ENCODE measurements around the gene DDX11.
"Not testable (repeated sequence)": the region's sequence is repeated elsewhere in the genome, so short reads cannot be mapped to it uniquely, and the experiment has no call there.

DDX11 gene

GRCh38 chr12:31073527-31074332 is at the start of gene DDX11:
TSS of gene DDX11 (plus strand) at chr12:31073860. CDS start at chr12:31078394, 4,534 bp downstream.
- peak; percentile 88 for DNase-seq (ENCODE audit: low spot score)

GRCh38 chr12:31026202-31026601 is 47.5 kb upstream of the DDX11 start:
- no peak for DNase-seq (ENCODE audit: low spot score)

- not testable (repeated sequence) for DNase-seq (ENCODE audit: low spot score)
Observed at GRCh38 chr12:31027006-31027405, 46.7 kb upstream of the DDX11 start.

GRCh38 chr12:31029468-31029867 is 44.2 kb upstream of the DDX11 start:
- no peak for DNase-seq (ENCODE audit: low spot score)

- peak; percentile 64 for DNase-seq (ENCODE audit: low spot score)
Observed at GRCh38 chr12:31029916-31030562, 43.6 kb upstream of the DDX11 start.

GRCh38 chr12:31031951-31032335 is 41.7 kb upstream of the DDX11 start:
- no peak for DNase-seq (ENCODE audit: low spot score)

GRCh38 chr12:31033146-31033545 is 40.5 kb upstream of the DDX11 start:
- no peak for DNase-seq (ENCODE audit: low spot score)

- DNase-seq (ENCODE audit: low spot score) = no peak
Observed at GRCh38 chr12:31033681-31034080, 40.0 kb upstream of the DDX11 start.

- no peak for DNase-seq (ENCODE audit: low spot score)
Observed at GRCh38 chr12:31034372-31034771, 39.3 kb upstream of the DDX11 start.

GRCh38 chr12:31035226-31035625 is 38.4 kb upstream of the DDX11 start:
- DNase-seq (ENCODE audit: low spot score) = no peak

GRCh38 chr12:31035967-31036665 is 37.5 kb upstream of the DDX11 start:
- DNase-seq (ENCODE audit: low spot score) = peak; percentile 37

GRCh38 chr12:31037028-31037427 is 36.6 kb upstream of the DDX11 start:
- no peak for DNase-seq (ENCODE audit: low spot score)

- no peak for DNase-seq (ENCODE audit: low spot score)
Observed at GRCh38 chr12:31037931-31038330, 35.7 kb upstream of the DDX11 start.

GRCh38 chr12:31041033-31041564 is 32.6 kb upstream of the DDX11 start:
- DNase-seq (ENCODE audit: low spot score) = no peak

GRCh38 chr12:31050143-31050542 is 23.5 kb upstream of the DDX11 start:
- DNase-seq (ENCODE audit: low spot score) = not testable (repeated sequence)

GRCh38 chr12:31050548-31050947 is 23.1 kb upstream of the DDX11 start:
- DNase-seq (ENCODE audit: low spot score) = not testable (repeated sequence)

GRCh38 chr12:31051692-31052091 is 22.0 kb upstream of the DDX11 start:
- DNase-seq (ENCODE audit: low spot score) = not testable (repeated sequence)

GRCh38 chr12:31052121-31052520 is 21.5 kb upstream of the DDX11 start:
- DNase-seq (ENCODE audit: low spot score) = not testable (repeated sequence)

GRCh38 chr12:31052666-31053439 is 20.8 kb upstream of the DDX11 start:
- not testable (repeated sequence) for DNase-seq (ENCODE audit: low spot score)

GRCh38 chr12:31053944-31054343 is 19.7 kb upstream of the DDX11 start:
- DNase-seq (ENCODE audit: low spot score) = not testable (repeated sequence)

- no peak for DNase-seq (ENCODE audit: low spot score)
Observed at GRCh38 chr12:31057671-31058070, 16.0 kb upstream of the DDX11 start.

GRCh38 chr12:31066196-31066595 is 7.5 kb upstream of the DDX11 start:
- DNase-seq (ENCODE audit: low spot score) = not testable (repeated sequence)

Data from putamen (tissue), 1 donor.